IPS-18c (cell line): ENCODE measurements around the gene LPCAT4.

ENCODE experiments used
- H3K4me3 ChIP-seq: 2 replicates; pipeline ENCODE4 v1.7.0; 2013; ENCODE audit warnings: low read depth, mild to moderate bottlenecking, low read length, moderate library complexity; ENCODE audit not compliant: insufficient read depth
- H3K9me3 ChIP-seq: one replicate; pipeline ENCODE4 v1.6.1; 2013; ENCODE audit warnings: mild to moderate bottlenecking, low read length, moderate library complexity; ENCODE audit not compliant: control insufficient read depth, insufficient read depth

Gene LPCAT4

GRCh38 chr15:34325368-34325767, 41.6 kb downstream of the LPCAT4 start:
- H3K9me3 ChIP-seq: no peaks in the 10 kb centered on the region
- H3K4me3 ChIP-seq: no peak overlapping the region

- H3K9me3 ChIP-seq: no peaks in the 10 kb centered on the region
- H3K4me3 ChIP-seq: no peak overlapping the region
These were observed 42.1 kb downstream of the LPCAT4 start for GRCh38 chr15:34324933-34325332.

- H3K9me3 ChIP-seq: no peaks in the 10 kb centered on the region
These were observed 43.8 kb downstream of the LPCAT4 start for GRCh38 chr15:34323217-34323616.

GRCh38 chr15:34318277-34319079, 48.5 kb downstream of the LPCAT4 start:
- Histone ChIP-seq H3K9me3 (no peaks in the 10 kb centered on the region), H3K4me3 (peak overlapping the region; percentile 36; the same call in 1 of the 2 replicates)

More at GRCh38 chr15:34323217-34323616, 43.8 kb downstream of the LPCAT4 start:
- H3K4me3 ChIP-seq: no peak overlapping the region

GRCh38 chr15:34314491-34315490, 52.2 kb downstream of the LPCAT4 start:
- no peaks in the 10 kb centered on the region for H3K9me3 ChIP-seq
- no peak overlapping the region for H3K4me3 ChIP-seq

GRCh38 chr15:34311563-34311962, 55.4 kb downstream of the LPCAT4 start:
- Histone ChIP-seq H3K9me3 (no peaks in the 10 kb centered on the region), H3K4me3 (no peak overlapping the region)
